NCI-H2196 (cell line): ENCODE data around the gene SZT2.

Experiments
- DNase-seq: peaks from one replicate; lab custom pipeline; 2025; ENCODE audit not compliant: unreplicated experiment; lab: John Stamatoyannopoulos, UW

SZT2 gene

GRCh38 chr1:43389326-43390313 lies at the start of gene SZT2, which contains the start of gene MED8:
Gene SZT2, plus strand, starts transcription at chr1:43389899. Its CDS starts 70 bp downstream, at chr1:43389969.
Gene MED8, minus strand, starts transcription at chr1:43389800. Its CDS starts 36 bp downstream, at chr1:43389764.
- peak; percentile 95 for DNase-seq

- no peak for DNase-seq
Measured at GRCh38 chr1:43340559-43340958, 49.1 kb upstream of the SZT2 start.

GRCh38 chr1:43344267-43344850 lies 45.3 kb upstream of the SZT2 start:
- no peak for DNase-seq

GRCh38 chr1:43345120-43345519 lies 44.6 kb upstream of the SZT2 start:
- no peak for DNase-seq

- no peak for DNase-seq
Measured at GRCh38 chr1:43346636-43347035, 43.1 kb upstream of the SZT2 start.

GRCh38 chr1:43348343-43348808 lies 41.3 kb upstream of the SZT2 start:
- peak; percentile 70 for DNase-seq

- DNase-seq: peak; percentile 96
Measured at GRCh38 chr1:43348809-43349593, 40.7 kb upstream of the SZT2 start.

GRCh38 chr1:43349594-43350306 lies 39.9 kb upstream of the SZT2 start:
- DNase-seq: no peak

- DNase-seq: no peak
Measured at GRCh38 chr1:43350976-43351375, 38.7 kb upstream of the SZT2 start.

GRCh38 chr1:43351421-43352350 lies 38.0 kb upstream of the SZT2 start:
- no peak for DNase-seq

- DNase-seq: no peak
Measured at GRCh38 chr1:43352351-43352705, 37.4 kb upstream of the SZT2 start.

GRCh38 chr1:43352881-43353280 lies 36.8 kb upstream of the SZT2 start:
- DNase-seq: no peak

GRCh38 chr1:43354471-43354870 lies 35.2 kb upstream of the SZT2 start:
- no peak for DNase-seq

- DNase-seq: no peak
Measured at GRCh38 chr1:43354936-43355335, 34.8 kb upstream of the SZT2 start.

GRCh38 chr1:43357251-43357650 lies 32.4 kb upstream of the SZT2 start:
- DNase-seq: no peak

GRCh38 chr1:43358121-43358745 lies 31.5 kb upstream of the SZT2 start:
- peak; percentile 24 for DNase-seq

GRCh38 chr1:43358746-43359693 lies 30.7 kb upstream of the SZT2 start, which contains the start of gene CDC20:
Gene CDC20, plus strand, starts transcription at chr1:43358981. Its CDS starts 235 bp downstream, at chr1:43359216.
- peak; percentile 99 for DNase-seq

- no peak for DNase-seq
Measured at GRCh38 chr1:43359696-43360095, 30.0 kb upstream of the SZT2 start.
